ENCODE results near the gene SLC22A15.

Gene SLC22A15

GRCh38 chr1:116110567-116111523, 134.5 kb downstream of the SLC22A15 start, which contains the start of gene MAB21L3:
MAB21L3 (plus strand) TSS chr1:116111399; CDS start chr1:116112616, 1,217 bp downstream.
- DNase-seq = no peak

GRCh38 chr1:116111524-116112021, 135.3 kb downstream of the SLC22A15 start:
- no peak for DNase-seq

GRCh38 chr1:116112388-116113140, 136.3 kb downstream of the SLC22A15 start:
- no peak for DNase-seq

- no peak for DNase-seq
Measured at GRCh38 chr1:116113615-116114014, 137.3 kb downstream of the SLC22A15 start.

- DNase-seq = no peak
Measured at GRCh38 chr1:116115476-116116439, 139.4 kb downstream of the SLC22A15 start.

- no peak for DNase-seq
Measured at GRCh38 chr1:116118471-116118870, 142.2 kb downstream of the SLC22A15 start.
